Sigmoid colon (tissue), 4 donors: Measurements from ENCODE around the gene MAGOHB.

Experiments
- CTCF ChIP-seq, 4 experiments: fragments of 450-650 bp in 3 of 4; fragments of 200-600 bp in 1 of 4; IDR thresholded peaks; one replicate each; pipeline ENCODE4 v1.5.1; 2016 to 2019; ENCODE audit warnings: antibody characterized with exemption in 4 of 4, mild to moderate bottlenecking in 3 of 4, moderate library complexity in 2 of 4
- POLR2A ChIP-seq, 2 donors: fragments of 450-650 bp; IDR thresholded peaks; one replicate each; pipeline ENCODE4 v1.6.1; 2016; ENCODE audit warnings: antibody characterized with exemption in 2 of 2, mild to moderate bottlenecking in 2 of 2, moderate library complexity in 2 of 2
- POLR2AphosphoS5 ChIP-seq, 4 donors: sonication (generic); formaldehyde crosslinking; IDR thresholded peaks; one replicate each; pipeline ENCODE4 v1.6.1; 2017; ENCODE audit warnings: antibody characterized with exemption in 4 of 4

- TF ChIP-seq POLR2A (IDR thresholded peaks at IDR 0.05) = no peak
- no peak for TF ChIP-seq CTCF (IDR thresholded peaks at IDR 0.05)
- no peak for TF ChIP-seq POLR2AphosphoS5 (IDR thresholded peaks at IDR 0.05)
Measured at GRCh38 chr12:10574307-10574706, 39.1 kb downstream of the MAGOHB start.
